Right cardiac atrium (tissue), 5 donors: Measurements from ENCODE around the gene CENPO. TPM values are rescaled to one million over a fixed set of nuclear protein-coding genes. Genes with fewer than 3 reads are reported as not detected.

Experiments used
- ATAC-seq, 2 donors: fragments of 200-7000 bp; cut with Tn5 transposase; one replicate each; pipeline versions ENCODE4 v1.8.0 to v1.9.1; 2020; ENCODE audit warnings: moderate library complexity in 2 of 2, mild to moderate bottlenecking in 1 of 2
- DNase-seq, 3 donors: peaks; one replicate each; pipeline ENCODE4 v3.0.0-alpha.2; 2020
- H3K27ac ChIP-seq: one replicate; pipeline ENCODE4 v1.5.1; 2013; ENCODE audit warnings: mild to moderate bottlenecking, low read length, control low read depth, moderate library complexity
- H3K27me3 ChIP-seq: one replicate; pipeline ENCODE4 v1.6.1; 2013; ENCODE audit not compliant: control insufficient read depth, insufficient read depth
- H3K4me1 ChIP-seq: one replicate; pipeline ENCODE4 v1.6.1; 2013; ENCODE audit warnings: low read length; ENCODE audit not compliant: control insufficient read depth, insufficient read depth
- H3K4me3 ChIP-seq: one replicate; pipeline ENCODE4 v1.5.1; 2013; ENCODE audit warnings: low read length, control low read depth
- H3K9me3 ChIP-seq: one replicate; pipeline ENCODE4 v1.6.1; 2013; ENCODE audit warnings: low read length; ENCODE audit not compliant: control insufficient read depth
- WGBS: extraction: QIAGEN DNeasy Blood & Tissue Kit; methylation state at CpG from one replicate; pipeline ENCODE4 v1.1.7; 2013; 5-methylcytosine and 5-hydroxymethylcytosine counted together
- intact Hi-C, 4 donors: fragments of 100-400 bp; cut with DNase I; formaldehyde crosslinking; loops; one replicate each; pipeline versions ENCODE4 v1.11.0 to v1.14.0; 2022 to 2023
- polyA plus RNA-seq: library from polyadenylated mRNA; stranded (reverse); fragments of 200-250 nt; gene quantifications from one replicate; pipeline ENCODE4 v1.2.3, GENCODE V29; 2013
- total RNA-seq, 4 donors: library from RNA; stranded (reverse); fragmentation: NEBNext Ultra II Directional; extraction: Animal tissue kit (Norgen Biotek cat#: 25700); gene quantifications; one replicate each; pipeline ENCODE4 v1.2.1, GENCODE V29; 2021
- donor health status: healthy with polysubstance abuse.
- donor health status: DM: no; HTN: yes; CAD: no.
- donor health status: DM: no; HTN: no; CAD: no.
- donor health status: DM: no; HTN: yes; CAD: no; lungs with severe emphysema.
- donor health status: DM: yes; HTN: yes; CAD: no.

Gene CENPO
- total and polyA plus RNA-seq, 5 donors, result 1.6 to 4.5 (median 3.1) TPM

GRCh38 chr2:24815171-24815570 lies 21.9 kb downstream of the CENPO start:
- intact Hi-C loops, result no loop called here
- WGBS, result 97% methylated on average over 4 of the region's 4 CpGs
- ATAC-seq, result no peak

GRCh38 chr2:24816404-24816803 lies 23.2 kb downstream of the CENPO start:
- 94% methylated on average over 6 of the region's 6 CpGs for WGBS

More at GRCh38 chr2:24815171-24815570, 21.9 kb downstream of the CENPO start:
- Histone ChIP-seq H3K27me3 (no peaks in the 10 kb centered on the region), H3K27ac (no peak overlapping the region), H3K4me3 (no peak overlapping the region), H3K9me3 (no peaks in the 10 kb centered on the region), H3K4me1 (no peaks in the 10 kb centered on the region)
- no peak for DNase-seq

GRCh38 chr2:24816884-24817283 lies 23.7 kb downstream of the CENPO start:
- Histone ChIP-seq H3K4me3 (no peak overlapping the region), H3K4me1 (no peaks in the 10 kb centered on the region), H3K27me3 (no peaks in the 10 kb centered on the region), H3K9me3 (no peaks in the 10 kb centered on the region), H3K27ac (no peak overlapping the region)
- WGBS, result 64% methylated on average over 4 of the region's 4 CpGs
- ATAC-seq, result peak in 1 of 2 donors; percentile 60
- intact Hi-C loops, result no loop called here
- DNase-seq, result no peak

More at GRCh38 chr2:24816404-24816803, 23.2 kb downstream of the CENPO start:
- no peak overlapping the region for H3K27ac ChIP-seq
- DNase-seq (no peak), ATAC-seq (no peak)
- no peaks in the 10 kb centered on the region for H3K4me1 ChIP-seq
- H3K9me3 ChIP-seq, result no peaks in the 10 kb centered on the region
- H3K4me3 ChIP-seq, result no peak overlapping the region
- intact Hi-C loops, result no loop called here
- no peaks in the 10 kb centered on the region for H3K27me3 ChIP-seq

- 67% methylated on average over 9 of the region's 9 CpGs for WGBS
- peak; percentile 10 to 26 for ATAC-seq
- Histone ChIP-seq H3K9me3 (no peaks in the 10 kb centered on the region), H3K27me3 (no peaks in the 10 kb centered on the region), H3K4me1 (no peaks in the 10 kb centered on the region), H3K4me3 (no peak overlapping the region), H3K27ac (no peak overlapping the region)
- no peak for DNase-seq
- intact Hi-C loops, result no loop called here
Measured at GRCh38 chr2:24818721-24819167, 25.5 kb downstream of the CENPO start.

DNA sequence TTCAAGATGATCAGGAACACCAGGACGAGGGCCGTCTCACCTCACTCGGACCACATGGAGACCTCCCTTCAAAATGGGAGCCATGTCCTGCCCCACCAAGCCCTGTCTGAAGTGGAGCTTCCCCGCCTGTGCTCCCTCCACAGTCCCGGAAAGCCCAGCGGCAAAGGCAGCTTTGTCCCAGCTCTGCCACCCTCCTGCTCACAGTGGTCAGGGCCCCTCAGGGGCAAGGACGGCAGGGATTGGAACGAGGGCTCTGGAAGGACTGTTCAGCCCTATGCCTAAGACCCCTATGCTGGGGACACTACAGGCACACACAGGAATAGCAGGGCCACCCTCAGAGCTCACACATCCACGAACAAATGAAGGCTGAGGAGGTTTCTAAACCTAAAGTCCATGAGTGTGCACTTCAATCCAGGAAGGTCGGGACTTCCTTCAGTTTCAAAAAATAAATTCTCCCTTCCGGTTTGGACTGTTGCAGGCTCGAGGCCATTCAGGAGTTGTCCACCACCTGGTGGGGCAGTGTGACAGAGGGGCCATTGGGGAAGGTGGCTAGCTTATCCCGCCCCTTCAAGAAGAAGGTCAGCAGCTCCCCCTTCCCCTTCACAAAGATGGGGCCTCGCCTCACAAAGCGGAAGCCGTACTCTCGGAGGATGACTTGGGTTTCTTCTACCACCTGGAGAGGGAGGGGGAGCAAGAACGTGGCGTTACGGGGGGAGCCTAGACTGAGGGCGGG lies 26.4 kb downstream of the CENPO start:
- ATAC-seq, result no peak
- H3K27me3 ChIP-seq, result no peaks in the 10 kb centered on the region
- intact Hi-C loops, result no loop called here
- no peak for DNase-seq
- H3K4me3 ChIP-seq, result no peak overlapping the region
- H3K27ac ChIP-seq, result no peak overlapping the region
- no peaks in the 10 kb centered on the region for H3K4me1 ChIP-seq
- 85% methylated on average over 21 of the region's 21 CpGs for WGBS
- H3K9me3 ChIP-seq, result no peaks in the 10 kb centered on the region

GRCh38 chr2:24820175-24820513 lies 26.9 kb downstream of the CENPO start:
- Histone ChIP-seq H3K4me1 (no peaks in the 10 kb centered on the region), H3K4me3 (no peak overlapping the region), H3K27ac (no peak overlapping the region), H3K27me3 (no peaks in the 10 kb centered on the region), H3K9me3 (no peaks in the 10 kb centered on the region)
- ATAC-seq (no peak), DNase-seq (no peak)
- intact Hi-C loops, result no loop called here
- WGBS, result 86% methylated on average over 7 of the region's 7 CpGs

DNA sequence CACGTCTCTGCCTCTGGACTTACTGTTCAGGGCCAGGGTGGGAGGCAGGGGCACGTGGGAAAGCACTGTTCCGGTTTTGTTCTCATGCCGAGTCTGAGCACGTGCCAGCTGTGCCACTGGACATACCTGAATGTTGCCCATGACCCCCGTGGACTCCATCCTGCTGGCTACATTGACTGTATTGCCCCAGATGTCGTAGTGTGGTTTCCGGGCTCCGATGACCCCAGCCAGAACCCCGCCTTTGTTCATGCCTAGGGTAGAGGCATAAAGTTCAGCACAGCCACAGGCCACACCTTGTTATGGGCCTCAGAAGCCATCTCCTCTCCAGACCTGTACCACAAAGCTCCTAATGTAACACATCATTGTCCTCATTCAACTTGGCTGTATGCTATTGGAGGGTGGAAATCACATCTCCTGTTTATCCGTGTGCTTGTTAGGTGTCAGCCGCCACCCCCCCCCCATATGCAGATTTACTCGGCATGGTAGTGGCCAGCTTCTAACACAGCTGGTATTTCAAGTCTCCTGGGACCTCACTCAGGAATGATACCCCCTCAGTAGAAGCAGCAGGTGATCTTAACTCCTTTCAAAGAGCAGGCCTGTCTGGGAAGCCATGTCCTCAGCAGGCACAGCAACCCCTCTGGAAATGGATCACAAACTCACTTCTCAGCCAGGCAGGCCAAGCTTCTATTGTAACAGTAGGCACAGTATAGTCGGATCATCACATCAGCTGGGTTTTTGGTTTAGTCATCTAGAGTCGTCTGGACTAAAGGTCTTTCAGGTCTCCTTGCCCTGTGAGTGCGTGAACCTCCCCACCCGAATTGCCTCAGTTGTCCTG lies 27.6 kb downstream of the CENPO start:
- Histone ChIP-seq H3K27ac (no peak overlapping the region), H3K4me1 (no peaks in the 10 kb centered on the region), H3K4me3 (no peak overlapping the region), H3K27me3 (no peaks in the 10 kb centered on the region), H3K9me3 (no peaks in the 10 kb centered on the region)
- ATAC-seq (no peak), DNase-seq (no peak)
- intact Hi-C loops, result no loop called here
- 91% methylated on average over 17 of the region's 17 CpGs for WGBS

DNA sequence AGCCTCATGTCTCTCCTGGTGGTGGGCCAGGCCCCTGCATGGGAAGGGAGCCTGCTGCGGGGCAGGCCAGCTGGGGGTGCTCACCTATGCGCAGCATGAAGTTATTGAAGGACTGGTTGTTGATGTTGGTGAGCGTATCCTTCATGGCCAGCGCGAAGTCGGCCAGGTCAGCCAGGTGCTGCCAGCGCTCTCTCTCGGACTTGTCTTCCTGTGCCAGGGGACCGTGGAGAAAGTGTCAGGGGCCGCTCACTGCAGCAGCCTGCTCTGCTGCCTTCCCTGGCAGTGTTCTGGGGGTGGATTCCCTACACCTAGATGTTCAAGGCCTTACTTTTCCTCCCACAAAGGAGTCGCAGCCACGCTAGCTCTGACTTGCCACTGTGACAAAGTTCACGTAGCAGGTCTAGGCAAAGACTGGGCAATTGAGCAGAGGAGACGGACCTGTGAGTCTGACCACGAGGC lies 28.2 kb downstream of the CENPO start:
- WGBS, result 91% methylated on average over 15 of the region's 15 CpGs
- DNase-seq, result no peak
- H3K27ac ChIP-seq, result no peak overlapping the region
- ATAC-seq, result no peak
- H3K4me3 ChIP-seq, result no peak overlapping the region
- intact Hi-C loops, result no loop called here
- no peaks in the 10 kb centered on the region for H3K27me3 ChIP-seq
- no peaks in the 10 kb centered on the region for H3K9me3 ChIP-seq
- no peaks in the 10 kb centered on the region for H3K4me1 ChIP-seq

- 88% methylated on average over 7 of the region's 7 CpGs for WGBS
- no peak for ATAC-seq
- Histone ChIP-seq H3K27me3 (no peaks in the 10 kb centered on the region), H3K4me1 (no peaks in the 10 kb centered on the region), H3K9me3 (no peaks in the 10 kb centered on the region), H3K27ac (no peak overlapping the region), H3K4me3 (no peak overlapping the region)
- intact Hi-C loops, result no loop called here
- no peak for DNase-seq
Measured at GRCh38 chr2:24822049-24822706, 29.0 kb downstream of the CENPO start.

- Histone ChIP-seq H3K27me3 (no peaks in the 10 kb centered on the region), H3K4me3 (no peak overlapping the region), H3K4me1 (no peaks in the 10 kb centered on the region), H3K27ac (no peak overlapping the region), H3K9me3 (no peaks in the 10 kb centered on the region)
- intact Hi-C loops, result no loop called here
- no peak for ATAC-seq
- no peak for DNase-seq
- 95% methylated on average over 14 of the region's 14 CpGs for WGBS
Measured at GRCh38 chr2:24824071-24824588, 30.9 kb downstream of the CENPO start.
